Keratinocyte (primary cell): ENCODE data around the gene JAKMIP2. TPM values are rescaled to one million over a fixed set of nuclear protein-coding genes. Genes with fewer than 3 reads are reported as not detected.
"Not testable (repeated sequence)": the region's sequence is repeated elsewhere in the genome, so short reads cannot be mapped to it uniquely, and the experiment has no call there.

Experiments
- DNase-seq: peaks from one replicate; pipeline ENCODE4 v3.0.0-alpha.2; 2011; ENCODE audit warnings: low read depth, missing footprints, low spot score
- FAIRE-seq: peaks from 2 replicates; lab custom pipeline; 2011; peaks lifted over from hg19 to GRCh38; lab: Jason Lieb, UNC
- H2AFZ ChIP-seq: 2 replicates; pipeline ENCODE4 v1.6.0; 2012; ENCODE audit warnings: low read length, control low read depth, inconsistent platforms; ENCODE audit not compliant: control insufficient read depth
- H3K27ac ChIP-seq: 2 replicates; pipeline ENCODE4 v1.5.1; 2011; ENCODE audit warnings: low read length; ENCODE audit not compliant: control insufficient read depth, insufficient read depth
- H3K27me3 ChIP-seq: 3 replicates; pipeline ENCODE4 v1.6.0; 2011; ENCODE audit warnings: low read length; ENCODE audit not compliant: control insufficient read depth, insufficient read depth; ENCODE audit errors: extremely low read depth
- H3K36me3 ChIP-seq, 2 experiments: 2 replicates in 1 of 2; 3 replicates in 1 of 2; pipeline ENCODE4 v1.5.1; 2011; ENCODE audit warnings: low read length in 2 of 2, mild to moderate bottlenecking in 1 of 2; ENCODE audit not compliant: control insufficient read depth in 2 of 2, insufficient read depth in 2 of 2; ENCODE audit errors: extremely low read depth in 1 of 2
- H3K4me1 ChIP-seq: 3 replicates; pipeline ENCODE4 v1.5.1; 2011; ENCODE audit warnings: low read length; ENCODE audit not compliant: control insufficient read depth, insufficient read depth; ENCODE audit errors: extremely low read depth
- H3K4me2 ChIP-seq: 3 replicates; pipeline ENCODE4 v1.6.0; 2011; ENCODE audit warnings: low read depth, low read length; ENCODE audit not compliant: control insufficient read depth, insufficient read depth; ENCODE audit errors: extremely low read depth
- H3K4me3 ChIP-seq, 3 experiments: fragments of 200-600 bp in 1 of 3; sonication (generic) in 1 of 3; 2 replicates in 2 of 3; 3 replicates in 1 of 3; pipeline ENCODE4 v1.5.1; 2011 to 2016; ENCODE audit warnings: low read length in 3 of 3, mild to moderate bottlenecking in 3 of 3, control low read depth in 2 of 3, inconsistent platforms in 1 of 3, low read depth in 1 of 3, mixed read lengths in 1 of 3, mixed run types in 1 of 3, moderate library complexity in 1 of 3; ENCODE audit not compliant: control insufficient read depth in 2 of 3, insufficient read depth in 2 of 3; ENCODE audit errors: extremely low read depth in 1 of 3
- H3K79me2 ChIP-seq: 2 replicates; pipeline ENCODE4 v1.6.0; 2012; ENCODE audit warnings: low read length; ENCODE audit not compliant: control insufficient read depth, insufficient read depth
- H3K9ac ChIP-seq: 3 replicates; pipeline ENCODE4 v1.6.0; 2011; ENCODE audit warnings: low read length; ENCODE audit not compliant: control insufficient read depth, insufficient read depth; ENCODE audit errors: extremely low read depth
- H3K9me1 ChIP-seq: 3 replicates; pipeline ENCODE4 v1.6.0; 2011; ENCODE audit warnings: low read length; ENCODE audit not compliant: control insufficient read depth, insufficient read depth; ENCODE audit errors: extremely low read depth
- H3K9me3 ChIP-seq: 2 replicates; pipeline ENCODE4 v1.5.1; 2012; ENCODE audit warnings: low read depth, low read length; ENCODE audit not compliant: control insufficient read depth
- H4K20me1 ChIP-seq: 3 replicates; pipeline ENCODE4 v1.6.0; 2011; ENCODE audit warnings: low read length; ENCODE audit not compliant: control insufficient read depth, insufficient read depth; ENCODE audit errors: extremely low read depth
- EZH2 ChIP-seq: IDR thresholded peaks from one replicate; pipeline ENCODE4 v1.6.1; 2012; ENCODE audit warnings: inconsistent platforms, mild to moderate bottlenecking, low read length, moderate library complexity
- dilution Hi-C: fragments of 300-500 bp; cut with MboI; formaldehyde crosslinking; loops from one replicate; pipeline ENCODE4 v1.7.0; 2020; ENCODE audit warnings: low sequenced_read_pairs; ENCODE audit not compliant: extremely low pct_ligation_motif_present
- polyA plus RNA-seq, 5 experiments: library from polyadenylated mRNA; depleted of rRNA in 3 of 5; stranded (reverse) in 3 of 5; stranded (forward) in 1 of 5; unstranded in 1 of 5; fragments of >200 nt; gene quantifications; 1 replicate in 1 of 5; 2 replicates in 3 of 5; 3 replicates in 1 of 5; pipeline versions ENCODE4 v1.2.1 to v1.2.3, GENCODE V29; 2011 to 2012; ENCODE audit warnings: missing spikeins in 2 of 5, low read depth in 1 of 5, low replicate concordance in 1 of 5
- TF ChIP-seq, protein P1 (sequence below), 3 experiments: IDR thresholded peaks in 1 of 3; conservative IDR thresholded peaks in 1 of 3; optimal IDR thresholded peaks in 1 of 3; 2 replicates in 2 of 3; 3 replicates in 1 of 3; pipeline versions ENCODE3 to v1.5.1; 2011; ENCODE audit warnings: low read length in 3 of 3, mild to moderate bottlenecking in 3 of 3, moderate library complexity in 2 of 3, control low read depth in 1 of 3, inconsistent platforms in 1 of 3; ENCODE audit not compliant: insufficient read depth in 2 of 3; ENCODE audit errors: extremely low read depth in 1 of 3

JAKMIP2 gene
- polyA plus RNA-seq, 1 donor (not counting 4 experiments of a cell fraction or from before 2014, with no cell fraction given): not detected

DNA sequence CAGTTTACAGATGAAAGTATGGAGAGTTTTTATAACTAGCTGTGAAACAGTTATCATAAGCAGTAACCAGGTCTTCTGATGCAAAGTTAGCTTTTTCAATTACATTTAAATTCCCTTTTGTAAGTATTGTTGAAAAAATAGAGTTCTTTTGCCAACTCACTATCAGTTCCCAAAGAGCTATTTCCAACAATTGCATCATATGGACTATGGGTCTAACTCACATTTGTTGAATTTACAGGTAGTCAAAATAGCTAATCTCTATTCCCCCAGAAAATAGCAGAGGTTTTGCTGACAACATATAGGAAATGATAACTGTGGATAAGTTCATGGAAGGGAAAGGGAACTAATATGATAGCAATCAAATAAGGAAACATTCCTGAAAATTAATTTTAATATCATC, 47.5 kb upstream of the JAKMIP2 start:
- TF ChIP-seq, protein P1, sequence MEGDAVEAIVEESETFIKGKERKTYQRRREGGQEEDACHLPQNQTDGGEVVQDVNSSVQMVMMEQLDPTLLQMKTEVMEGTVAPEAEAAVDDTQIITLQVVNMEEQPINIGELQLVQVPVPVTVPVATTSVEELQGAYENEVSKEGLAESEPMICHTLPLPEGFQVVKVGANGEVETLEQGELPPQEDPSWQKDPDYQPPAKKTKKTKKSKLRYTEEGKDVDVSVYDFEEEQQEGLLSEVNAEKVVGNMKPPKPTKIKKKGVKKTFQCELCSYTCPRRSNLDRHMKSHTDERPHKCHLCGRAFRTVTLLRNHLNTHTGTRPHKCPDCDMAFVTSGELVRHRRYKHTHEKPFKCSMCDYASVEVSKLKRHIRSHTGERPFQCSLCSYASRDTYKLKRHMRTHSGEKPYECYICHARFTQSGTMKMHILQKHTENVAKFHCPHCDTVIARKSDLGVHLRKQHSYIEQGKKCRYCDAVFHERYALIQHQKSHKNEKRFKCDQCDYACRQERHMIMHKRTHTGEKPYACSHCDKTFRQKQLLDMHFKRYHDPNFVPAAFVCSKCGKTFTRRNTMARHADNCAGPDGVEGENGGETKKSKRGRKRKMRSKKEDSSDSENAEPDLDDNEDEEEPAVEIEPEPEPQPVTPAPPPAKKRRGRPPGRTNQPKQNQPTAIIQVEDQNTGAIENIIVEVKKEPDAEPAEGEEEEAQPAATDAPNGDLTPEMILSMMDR (optimal IDR thresholded peaks at IDR 0.05 in 1 of 3, IDR thresholded peaks at IDR 0.05 in 1 of 3, conservative IDR thresholded peaks at IDR 0.05 in 1 of 3; ENCODE audit: extremely low read depth in 1 of 3, insufficient read depth in 2 of 3, low read length in 3 of 3): no peak
- no peak for TF ChIP-seq EZH2
- Histone ChIP-seq H3K9me3 (no peaks in the 10 kb centered on the region), H2AFZ (no peak overlapping the region), H3K36me3 (no peaks in the 10 kb centered on the region), H3K79me2 (no peaks in the 10 kb centered on the region), H3K9me1 (no peaks in the 10 kb centered on the region), H3K9ac (no peak overlapping the region), H3K4me2 (no peak overlapping the region), H3K27ac (no peak overlapping the region), H3K4me3 (no peak overlapping the region), H4K20me1 (no peaks in the 10 kb centered on the region), H3K27me3 (peaks cover 5% of the 10 kb centered on the region), H3K4me1 (no peaks in the 10 kb centered on the region)
- FAIRE-seq (no peak), DNase-seq (no peak)
- dilution Hi-C loops: no loop called here

DNA sequence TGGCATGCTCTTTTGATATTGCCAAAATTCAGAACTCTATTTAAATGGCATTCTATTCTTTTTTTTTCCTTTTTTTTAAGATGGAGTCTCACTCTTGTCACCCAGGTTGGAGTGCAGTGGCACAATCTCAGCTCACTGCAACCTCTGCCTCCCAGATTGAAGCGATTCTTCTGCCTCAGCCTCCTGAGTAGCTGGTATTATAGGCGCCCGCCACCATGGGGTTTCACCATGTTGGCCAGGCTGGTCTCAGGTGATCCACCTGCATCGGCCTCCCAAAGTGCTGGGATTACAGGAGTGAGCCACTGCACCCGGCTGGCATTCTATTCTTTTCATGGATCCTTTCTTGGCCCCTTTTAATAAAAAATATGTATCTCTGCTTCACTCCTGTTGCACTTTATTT, 44.5 kb upstream of the JAKMIP2 start:
- FAIRE-seq, H3K36me3 ChIP-seq, H3K9me3 ChIP-seq, H3K27me3 ChIP-seq, H2AFZ ChIP-seq, dilution Hi-C loops, H3K9me1 ChIP-seq, H3K79me2 ChIP-seq, H3K9ac ChIP-seq, H3K4me3 ChIP-seq, DNase-seq, H3K4me1 ChIP-seq, H3K27ac ChIP-seq, H4K20me1 ChIP-seq, H3K4me2 ChIP-seq: not testable (repeated sequence)

DNA sequence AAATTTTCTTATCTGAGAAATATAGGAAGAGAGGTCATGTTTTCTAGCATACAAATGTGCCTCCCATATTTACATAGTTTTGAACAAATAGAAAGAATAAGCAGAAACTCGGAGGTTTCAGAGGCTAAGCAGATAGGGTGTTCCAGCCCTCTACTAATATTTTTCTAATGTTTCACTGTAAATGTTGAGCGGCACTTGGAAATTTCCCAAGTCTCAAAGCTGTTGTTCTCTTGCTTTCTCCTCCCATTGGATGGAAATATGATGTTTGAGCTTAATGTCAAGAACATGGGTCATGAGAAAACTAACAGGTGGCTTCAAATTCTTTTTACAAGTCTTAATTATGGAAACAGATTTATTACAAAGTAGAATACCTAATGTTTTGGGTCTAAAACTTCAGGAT, 43.8 kb upstream of the JAKMIP2 start:
- no peak for TF ChIP-seq EZH2
- TF ChIP-seq, protein P1 (optimal IDR thresholded peaks at IDR 0.05 in 1 of 3, IDR thresholded peaks at IDR 0.05 in 1 of 3, conservative IDR thresholded peaks at IDR 0.05 in 1 of 3; ENCODE audit: extremely low read depth in 1 of 3, insufficient read depth in 2 of 3, low read length in 3 of 3): no peak
- Histone ChIP-seq H2AFZ (no peak overlapping the region), H4K20me1 (no peaks in the 10 kb centered on the region), H3K9me3 (no peaks in the 10 kb centered on the region), H3K9me1 (no peaks in the 10 kb centered on the region), H3K4me1 (no peaks in the 10 kb centered on the region), H3K9ac (no peak overlapping the region), H3K36me3 (no peaks in the 10 kb centered on the region), H3K4me2 (no peak overlapping the region), H3K27me3 (peaks cover under 1% of the 10 kb centered on the region), H3K4me3 (no peak overlapping the region), H3K79me2 (no peaks in the 10 kb centered on the region), H3K27ac (no peak overlapping the region)
- DNase-seq (no peak), FAIRE-seq (no peak)
- dilution Hi-C loops: no loop called here
